Osteoblast (primary cell): Measurements from ENCODE around the gene AK8. TPM values are rescaled to one million over a fixed set of nuclear protein-coding genes. Genes with fewer than 3 reads are reported as not detected.

Experiments used
- DNase-seq: peaks from one replicate; pipeline ENCODE4 v3.0.0; 2011; ENCODE audit warnings: low spot score, mixed read lengths; ENCODE audit not compliant: insufficient read length; ENCODE audit errors: missing footprints
- H2AFZ ChIP-seq: 2 replicates; pipeline ENCODE4 v1.6.0; 2011; ENCODE audit warnings: mild to moderate bottlenecking, low read length
- H3K27ac ChIP-seq: 2 replicates; pipeline ENCODE4 v1.5.1; 2011; ENCODE audit warnings: mild to moderate bottlenecking, low read depth, low read length, moderate library complexity
- H3K27me3 ChIP-seq: 2 replicates; pipeline ENCODE4 v1.6.0; 2012; ENCODE audit warnings: mild to moderate bottlenecking, control low read depth, inconsistent platforms, low read length, moderate library complexity; ENCODE audit not compliant: insufficient read depth
- H3K36me3 ChIP-seq: 2 replicates; pipeline ENCODE4 v1.5.1; 2011; ENCODE audit warnings: mild to moderate bottlenecking, low read length, control low read depth, moderate library complexity; ENCODE audit not compliant: insufficient read depth
- H3K4me1 ChIP-seq: 2 replicates; pipeline ENCODE4 v1.5.1; 2011; ENCODE audit warnings: mild to moderate bottlenecking, low read length, control low read depth, moderate library complexity; ENCODE audit not compliant: insufficient read depth
- H3K4me2 ChIP-seq: 2 replicates; pipeline ENCODE4 v1.6.0; 2011; ENCODE audit warnings: mild to moderate bottlenecking, low read length; ENCODE audit not compliant: insufficient read depth
- H3K4me3 ChIP-seq: fragments of 200-600 bp; sonication (generic); 3 replicates; pipeline ENCODE4 v1.5.1; 2012; ENCODE audit warnings: mild to moderate bottlenecking, low read length, inconsistent platforms; ENCODE audit not compliant: insufficient read depth
- H3K79me2 ChIP-seq: 2 replicates; pipeline ENCODE4 v1.6.0; 2012; ENCODE audit warnings: mild to moderate bottlenecking, low read length, control low read depth, inconsistent platforms; ENCODE audit not compliant: insufficient read depth
- H3K9me3 ChIP-seq: 2 replicates; pipeline ENCODE4 v1.5.1; 2011; ENCODE audit warnings: low read depth, low read length, control low read depth
- H4K20me1 ChIP-seq: 2 replicates; pipeline ENCODE4 v1.6.0; 2012; ENCODE audit warnings: mild to moderate bottlenecking, low read length, control low read depth; ENCODE audit not compliant: insufficient read depth
- CTCF ChIP-seq: IDR thresholded peaks from 2 replicates; pipeline ENCODE4 v1.5.1; 2011; ENCODE audit warnings: mild to moderate bottlenecking, low read depth, low read length, moderate library complexity; ENCODE audit errors: extremely low read depth
- total RNA-seq: library from RNA; depleted of rRNA; stranded (reverse); fragments of >200 nt; gene quantifications from 2 replicates; pipeline ENCODE4 v1.2.3, GENCODE V29; 2012

Gene AK8
- total RNA-seq, 1 donor = 1.1 TPM

- no peak overlapping the region for H3K4me3 ChIP-seq
- H3K4me2 ChIP-seq = no peak overlapping the region
- no peak for TF ChIP-seq CTCF
- H3K9me3 ChIP-seq = no peaks in the 10 kb centered on the region
- no peaks in the 10 kb centered on the region for H3K36me3 ChIP-seq
- no peaks in the 10 kb centered on the region for H3K4me1 ChIP-seq
- no peak overlapping the region for H3K27ac ChIP-seq
- no peaks in the 10 kb centered on the region for H3K79me2 ChIP-seq
- H3K27me3 ChIP-seq = peaks cover 18% of the 10 kb centered on the region
- H4K20me1 ChIP-seq = no peaks in the 10 kb centered on the region
- no peak overlapping the region for H2AFZ ChIP-seq
- no peak for DNase-seq
These were observed 84.2 kb downstream of the AK8 start for GRCh38 chr9:132793606-132794580.

- Histone ChIP-seq H3K27me3 (peaks cover 15% of the 10 kb centered on the region), H3K79me2 (no peaks in the 10 kb centered on the region), H3K4me1 (no peaks in the 10 kb centered on the region), H3K9me3 (no peaks in the 10 kb centered on the region), H3K36me3 (no peaks in the 10 kb centered on the region), H3K4me2 (no peak overlapping the region), H4K20me1 (no peaks in the 10 kb centered on the region), H2AFZ (no peak overlapping the region), H3K4me3 (no peak overlapping the region), H3K27ac (no peak overlapping the region)
- TF ChIP-seq CTCF = no peak
- no peak for DNase-seq
These were observed 85.5 kb downstream of the AK8 start for GRCh38 chr9:132792547-132792946.

- no peak for TF ChIP-seq CTCF
- no peak for DNase-seq
- H3K27me3 ChIP-seq = peaks cover 22% of the 10 kb centered on the region
These were observed 86.3 kb downstream of the AK8 start for GRCh38 chr9:132791699-132792240.

GRCh38 chr9:132789719-132790118 lies 88.4 kb downstream of the AK8 start:
- DNase-seq = no peak
- H3K4me2 ChIP-seq = no peak overlapping the region
- H3K27ac ChIP-seq = no peak overlapping the region
- H3K79me2 ChIP-seq = no peaks in the 10 kb centered on the region
- H4K20me1 ChIP-seq = no peaks in the 10 kb centered on the region
- H3K9me3 ChIP-seq = no peaks in the 10 kb centered on the region
- no peak for TF ChIP-seq CTCF
- no peak overlapping the region for H2AFZ ChIP-seq
- H3K4me1 ChIP-seq = no peaks in the 10 kb centered on the region
- H3K4me3 ChIP-seq = no peak overlapping the region
- H3K36me3 ChIP-seq = no peaks in the 10 kb centered on the region
- H3K27me3 ChIP-seq = peaks cover 26% of the 10 kb centered on the region

More at GRCh38 chr9:132791699-132792240, 86.3 kb downstream of the AK8 start:
- H3K4me1 ChIP-seq = no peaks in the 10 kb centered on the region
- H2AFZ ChIP-seq = no peak overlapping the region
- H3K27ac ChIP-seq = no peak overlapping the region
- H3K4me2 ChIP-seq = no peak overlapping the region
- H4K20me1 ChIP-seq = no peaks in the 10 kb centered on the region
- no peak overlapping the region for H3K4me3 ChIP-seq
- no peaks in the 10 kb centered on the region for H3K9me3 ChIP-seq
- no peaks in the 10 kb centered on the region for H3K36me3 ChIP-seq
- H3K79me2 ChIP-seq = no peaks in the 10 kb centered on the region
